SK-N-MC (cell line): ENCODE results near the gene LPIN2.

ENCODE experiments used
- DNase-seq: peaks from one replicate; pipeline ENCODE4 v3.0.0-alpha.2; 2011; ENCODE audit warnings: low read depth, low spot score
- H3K27ac ChIP-seq: fragments of 200-600 bp; sonication (generic); 2 replicates; pipeline ENCODE4 v1.5.1; 2016; ENCODE audit warnings: mixed run types
- H3K36me3 ChIP-seq: fragments of 200-600 bp; sonication (generic); 2 replicates; pipeline ENCODE4 v1.6.1; 2017; ENCODE audit warnings: antibody characterized with exemption, low read length, mixed read lengths; ENCODE audit not compliant: insufficient read depth
- H3K4me3 ChIP-seq: fragments of 200-600 bp; sonication (generic); 2 replicates; pipeline ENCODE4 v1.5.1; 2016
- H3K9ac ChIP-seq: fragments of 200-600 bp; sonication (generic); 2 replicates; pipeline ENCODE4 v1.8.0; 2017; ENCODE audit warnings: mixed run types, mixed read lengths; ENCODE audit not compliant: insufficient read length
- H3K9me3 ChIP-seq: fragments of 200-600 bp; sonication (generic); 2 replicates; pipeline ENCODE4 v1.6.1; 2017; ENCODE audit warnings: low read depth, mild to moderate bottlenecking, antibody characterized with exemption, low read length, moderate library complexity, mixed read lengths
- EZH2 ChIP-seq: fragments of 200-600 bp; sonication (generic); IDR thresholded peaks from one replicate; pipeline ENCODE4 v1.6.1; 2017; ENCODE audit warnings: antibody characterized with exemption
- FOXP2 ChIP-seq: optimal IDR thresholded peaks from 2 replicates; pipeline ENCODE3; 2011; ENCODE audit warnings: mild to moderate bottlenecking, moderate library complexity; ENCODE audit not compliant: insufficient read depth; ENCODE audit errors: extremely low read length, control extremely low read depth
- POLR2AphosphoS5 ChIP-seq: IDR thresholded peaks from 2 replicates; pipeline ENCODE4 v1.6.1; 2012; ENCODE audit warnings: mild to moderate bottlenecking, low read depth, low read length, borderline replicate concordance

Gene LPIN2

GRCh38 chr18:2990956-2991640 is 21.8 kb downstream of the LPIN2 start:
- H3K9me3 ChIP-seq, result no peaks in the 10 kb centered on the region
- H3K36me3 ChIP-seq, result 0 out of 2 replicates have a peak, but pooled peaks cover 8% of the 10 kb centered on the region
- TF ChIP-seq POLR2AphosphoS5, result no peak
- TF ChIP-seq FOXP2, result no peak
- no peak for TF ChIP-seq EZH2
- no peak for DNase-seq
- no peak overlapping the region for H3K27ac ChIP-seq
- no peak overlapping the region for H3K9ac ChIP-seq
- H3K4me3 ChIP-seq, result no peak overlapping the region

GRCh38 chr18:2987876-2988790 is 24.8 kb downstream of the LPIN2 start:
- DNase-seq, result no peak

GRCh38 chr18:2986150-2986865 is 26.6 kb downstream of the LPIN2 start:
- 0 out of 2 replicates have a peak, but pooled peaks cover 3% of the 10 kb centered on the region for H3K36me3 ChIP-seq
- no peak overlapping the region for H3K27ac ChIP-seq
- no peak overlapping the region for H3K4me3 ChIP-seq
- H3K9ac ChIP-seq, result no peak overlapping the region
- H3K9me3 ChIP-seq, result no peaks in the 10 kb centered on the region
- TF ChIP-seq POLR2AphosphoS5, result no peak
- no peak for TF ChIP-seq FOXP2
- no peak for TF ChIP-seq EZH2
- no peak for DNase-seq

More at GRCh38 chr18:2987876-2988790, 24.8 kb downstream of the LPIN2 start:
- Histone ChIP-seq H3K9me3 (no peaks in the 10 kb centered on the region), H3K4me3 (no peak overlapping the region), H3K36me3 (0 out of 2 replicates have a peak, but pooled peaks cover 8% of the 10 kb centered on the region), H3K9ac (no peak overlapping the region), H3K27ac (0 out of 2 replicates have a peak overlapping the region, but pooled peaks have one; percentile 3)
- TF ChIP-seq EZH2 (no peak), FOXP2 (no peak), POLR2AphosphoS5 (no peak)

- DNase-seq, result no peak
- Histone ChIP-seq H3K27ac (no peak overlapping the region), H3K9me3 (no peaks in the 10 kb centered on the region), H3K36me3 (0 out of 2 replicates have a peak, but pooled peaks cover 3% of the 10 kb centered on the region), H3K4me3 (no peak overlapping the region), H3K9ac (no peak overlapping the region)
- TF ChIP-seq EZH2 (no peak), FOXP2 (no peak), POLR2AphosphoS5 (no peak)
Measured at GRCh38 chr18:2985628-2986027, 27.3 kb downstream of the LPIN2 start.

- H3K36me3 ChIP-seq, result 0 out of 2 replicates have a peak, but pooled peaks cover 3% of the 10 kb centered on the region
- no peak overlapping the region for H3K4me3 ChIP-seq
- no peaks in the 10 kb centered on the region for H3K9me3 ChIP-seq
- TF ChIP-seq POLR2AphosphoS5 (no peak), FOXP2 (no peak), EZH2 (no peak)
- no peak for DNase-seq
- 0 out of 2 replicates have a peak overlapping the region, but pooled peaks have one; percentile 92 for H3K27ac ChIP-seq
- no peak overlapping the region for H3K9ac ChIP-seq
Measured at GRCh38 chr18:2984703-2985261, 28.2 kb downstream of the LPIN2 start.

- H3K9me3 ChIP-seq, result no peaks in the 10 kb centered on the region
- no peak overlapping the region for H3K9ac ChIP-seq
- TF ChIP-seq FOXP2 (no peak), EZH2 (no peak), POLR2AphosphoS5 (no peak)
- no peak overlapping the region for H3K4me3 ChIP-seq
- no peak for DNase-seq
- H3K36me3 ChIP-seq, result 0 out of 2 replicates have a peak, but pooled peaks cover 3% of the 10 kb centered on the region
- H3K27ac ChIP-seq, result peak overlapping the region; percentile 92; the same call in 1 of the 2 replicates
Measured at GRCh38 chr18:2984091-2984490, 28.9 kb downstream of the LPIN2 start.

- Histone ChIP-seq H3K9ac (peak overlapping the region; percentile 36), H3K27ac (peak overlapping the region; percentile 92), H3K4me3 (peak overlapping the region; percentile 59), H3K36me3 (0 out of 2 replicates have a peak, but pooled peaks cover 3% of the 10 kb centered on the region), H3K9me3 (no peaks in the 10 kb centered on the region)
- DNase-seq, result no peak
- no peak for TF ChIP-seq FOXP2
- TF ChIP-seq POLR2AphosphoS5, result no peak
- no peak for TF ChIP-seq EZH2
Measured at GRCh38 chr18:2983296-2983695, 29.6 kb downstream of the LPIN2 start.
